BJ (cell line): Measurements from ENCODE around the gene SLC35F6. TPM values are rescaled to one million over a fixed set of nuclear protein-coding genes. Genes with fewer than 3 reads are reported as not detected.
A peak's percentile ranks its signal among the peaks of the same experiment; 100 is the strongest.

Source experiments
- CTCF ChIA-PET: fragments of 350-600 bp; formaldehyde crosslinking; extraction: SDS; loops from one replicate; lab custom pipeline; 2021; ENCODE audit warnings: antibody characterized with exemption, inconsistent platforms; lab: Yijun Ruan, JAX
- POLR2A ChIA-PET: fragments of 300-600 bp; sonication (Branson Sonifier 250); formaldehyde crosslinking; extraction: SDS; loops from one replicate; lab custom pipeline; 2021; ENCODE audit warnings: antibody characterized with exemption; lab: Charles Lee
- DNase-seq: peaks from one replicate; pipeline ENCODE4 v3.0.0-alpha.2; 2011; ENCODE audit warnings: low read depth
- H3K27me3 ChIP-seq: 2 replicates; pipeline ENCODE4 v1.6.0; 2011; ENCODE audit warnings: low read length; ENCODE audit not compliant: control insufficient read depth, insufficient read depth
- H3K36me3 ChIP-seq: 2 replicates; pipeline ENCODE4 v1.5.1; 2011; ENCODE audit warnings: low read length; ENCODE audit not compliant: control insufficient read depth, insufficient read depth
- H3K4me3 ChIP-seq: 2 replicates; pipeline ENCODE4 v1.5.1; 2011; ENCODE audit warnings: low read depth, mild to moderate bottlenecking, control low read depth, low read length
- polyA plus RNA-seq: library from polyadenylated mRNA; depleted of rRNA; stranded (reverse); fragments of >200 nt; gene quantifications from 2 replicates; pipeline ENCODE4 v1.2.3, GENCODE V29; 2011
- TF ChIP-seq, protein P1 (sequence below): IDR thresholded peaks from 2 replicates; pipeline ENCODE4 v1.5.1; 2011; ENCODE audit warnings: low read depth, mild to moderate bottlenecking, control low read depth, inconsistent platforms, low read length, moderate library complexity; ENCODE audit not compliant: insufficient read depth

SLC35F6 gene
- polyA plus RNA-seq, 1 experiment = 37.1 TPM

DNA sequence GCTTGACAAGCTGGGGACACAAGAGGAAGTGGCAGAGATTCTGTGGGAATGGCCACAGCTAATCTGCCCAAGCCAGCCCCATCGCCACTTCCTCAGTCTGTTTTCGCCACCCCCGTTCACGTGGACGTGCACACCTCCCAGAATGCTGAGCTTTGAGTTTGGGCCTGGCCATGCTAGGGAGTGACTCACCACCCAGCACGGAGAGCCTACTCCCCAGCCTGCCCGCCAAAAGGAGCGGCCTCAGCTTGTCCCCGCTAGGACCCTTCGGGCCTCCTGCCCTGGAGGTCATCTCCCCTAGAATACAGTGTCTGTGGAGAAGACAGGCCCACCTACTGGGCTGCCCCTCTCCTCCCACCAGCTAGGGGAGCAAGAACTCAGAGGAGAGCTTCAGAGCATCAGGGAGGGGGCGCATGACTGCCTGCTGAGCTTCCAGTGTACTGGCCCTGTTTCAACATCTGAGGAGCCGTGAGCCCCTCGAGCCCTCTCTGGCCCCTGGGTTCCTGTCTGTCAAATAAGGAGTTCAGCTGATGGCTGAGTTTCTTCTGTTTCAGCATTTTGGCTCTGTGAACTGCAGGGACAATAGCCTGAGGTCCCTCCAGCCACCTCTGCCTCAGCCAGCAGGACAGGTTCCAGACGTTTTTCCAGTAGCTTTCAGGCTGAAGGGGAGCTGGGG is 5.1 kb downstream of the SLC35F6 start:
- TF ChIP-seq, protein P1, sequence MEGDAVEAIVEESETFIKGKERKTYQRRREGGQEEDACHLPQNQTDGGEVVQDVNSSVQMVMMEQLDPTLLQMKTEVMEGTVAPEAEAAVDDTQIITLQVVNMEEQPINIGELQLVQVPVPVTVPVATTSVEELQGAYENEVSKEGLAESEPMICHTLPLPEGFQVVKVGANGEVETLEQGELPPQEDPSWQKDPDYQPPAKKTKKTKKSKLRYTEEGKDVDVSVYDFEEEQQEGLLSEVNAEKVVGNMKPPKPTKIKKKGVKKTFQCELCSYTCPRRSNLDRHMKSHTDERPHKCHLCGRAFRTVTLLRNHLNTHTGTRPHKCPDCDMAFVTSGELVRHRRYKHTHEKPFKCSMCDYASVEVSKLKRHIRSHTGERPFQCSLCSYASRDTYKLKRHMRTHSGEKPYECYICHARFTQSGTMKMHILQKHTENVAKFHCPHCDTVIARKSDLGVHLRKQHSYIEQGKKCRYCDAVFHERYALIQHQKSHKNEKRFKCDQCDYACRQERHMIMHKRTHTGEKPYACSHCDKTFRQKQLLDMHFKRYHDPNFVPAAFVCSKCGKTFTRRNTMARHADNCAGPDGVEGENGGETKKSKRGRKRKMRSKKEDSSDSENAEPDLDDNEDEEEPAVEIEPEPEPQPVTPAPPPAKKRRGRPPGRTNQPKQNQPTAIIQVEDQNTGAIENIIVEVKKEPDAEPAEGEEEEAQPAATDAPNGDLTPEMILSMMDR = 0 out of 2 replicates have a peak, but pooled peaks have one; percentile 1
- Histone ChIP-seq H3K36me3 (peaks cover 4% of the 10 kb centered on the region; the same call in 1 of the 2 replicates), H3K27me3 (no peaks in the 10 kb centered on the region), H3K4me3 (no peak overlapping the region)
- no peak for DNase-seq
- ChIA-PET POLR2A (no interaction called here), CTCF (no interaction called here)

DNA sequence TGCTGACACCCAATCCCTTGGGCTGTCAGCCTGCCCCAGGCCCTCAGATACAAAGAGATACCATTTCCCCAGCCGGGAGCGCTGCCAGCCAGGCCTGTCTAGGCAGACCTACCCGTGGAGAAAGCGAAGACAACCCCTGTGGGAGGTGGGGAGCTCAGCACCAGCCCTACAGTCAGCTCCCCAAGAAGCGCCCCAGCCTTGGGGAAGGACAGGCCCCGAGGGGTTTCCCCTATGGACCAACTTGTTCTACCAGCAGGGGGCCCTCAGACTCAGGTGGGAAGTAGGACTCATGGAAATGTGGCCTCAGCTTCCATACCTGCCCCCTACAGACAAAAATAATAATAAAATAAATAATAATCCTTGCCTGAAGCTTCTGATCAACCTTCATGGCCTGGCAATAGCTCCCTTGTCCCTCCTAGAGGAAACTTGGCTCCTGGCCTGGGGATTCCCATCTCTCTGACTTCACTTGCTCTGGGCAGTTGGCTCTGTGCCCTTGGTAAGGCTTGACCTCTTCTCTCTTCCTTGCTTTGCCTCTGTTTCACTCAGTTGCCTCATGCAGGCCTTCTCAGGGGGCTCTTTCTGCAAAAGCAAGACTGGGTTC is 7.0 kb downstream of the SLC35F6 start:
- peak; percentile 44 for DNase-seq
- Histone ChIP-seq H3K36me3 (peaks cover 22% of the 10 kb centered on the region), H3K27me3 (no peaks in the 10 kb centered on the region), H3K4me3 (no peak overlapping the region)
- POLR2A ChIA-PET = interaction anchor here (0.6 kb wide), 1 partner anchor 251 kb away, joined by 4 read pairs; no protein-coding TSS in a partner anchor
- TF ChIP-seq, protein P1 = peak; percentile 51
- CTCF ChIA-PET = interaction anchor here (0.7 to 1.6 kb wide), 5 partner anchors 8 to 444 kb away, joined by 3 to 5 read pairs (median 3); no protein-coding TSS in a partner anchor

DNA sequence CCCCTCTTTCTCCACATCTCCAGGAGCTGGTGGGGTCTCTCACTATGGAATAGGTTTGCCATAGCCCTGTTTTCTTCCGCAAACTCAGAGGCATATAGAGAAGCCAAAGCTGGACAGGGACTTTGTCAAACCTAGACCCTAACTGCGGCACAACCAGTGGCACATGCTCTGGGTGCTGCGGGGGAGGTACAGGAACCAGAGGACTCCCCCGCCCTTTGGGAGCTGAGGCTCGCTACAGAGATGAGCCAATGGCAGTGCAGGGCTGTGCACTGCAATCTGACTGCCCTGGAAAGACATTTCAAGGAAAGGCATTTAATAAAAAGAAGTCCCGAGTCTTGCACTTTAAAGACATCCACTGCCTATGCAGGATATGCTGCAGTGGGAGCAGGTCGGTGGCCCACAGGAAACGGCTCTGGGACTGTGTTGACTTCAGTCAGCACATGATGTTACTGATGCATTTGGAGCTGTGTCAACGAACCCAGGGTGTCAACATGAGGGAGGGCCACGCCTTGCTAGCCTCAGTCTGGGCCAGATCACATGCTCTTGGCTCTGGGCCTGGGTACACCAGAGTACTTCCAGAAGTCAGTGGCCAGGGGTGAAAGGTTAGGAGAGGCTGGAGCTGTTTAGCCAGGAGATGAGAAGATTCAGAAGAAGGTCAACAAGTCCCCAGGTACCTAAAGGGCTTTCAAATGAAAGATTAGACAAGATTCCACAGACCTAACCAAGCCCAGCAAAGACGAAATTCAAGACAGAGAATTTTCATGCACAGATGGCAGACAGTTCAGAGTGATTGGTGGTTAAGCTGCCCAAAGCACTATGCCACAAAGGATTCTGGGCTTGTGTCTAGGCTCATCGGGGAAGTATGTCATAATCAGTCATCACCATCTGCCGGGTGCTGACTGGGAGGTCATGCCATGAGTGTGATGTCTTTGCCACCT is 8.2 kb downstream of the SLC35F6 start:
- ChIA-PET CTCF (interaction anchor here (1.0 to 1.1 kb wide), 2 partner anchors 18 to 19 kb away, joined by 3 to 5 read pairs; no protein-coding TSS in a partner anchor), POLR2A (interaction anchor here (0.6 kb wide), 1 partner anchor 10 kb away, joined by 3 read pairs; no protein-coding TSS in a partner anchor)
- TF ChIP-seq, protein P1 = no peak
- Histone ChIP-seq H3K36me3 (peaks cover 27% of the 10 kb centered on the region), H3K4me3 (no peak overlapping the region), H3K27me3 (no peaks in the 10 kb centered on the region)
- DNase-seq = peak; percentile 32

DNA sequence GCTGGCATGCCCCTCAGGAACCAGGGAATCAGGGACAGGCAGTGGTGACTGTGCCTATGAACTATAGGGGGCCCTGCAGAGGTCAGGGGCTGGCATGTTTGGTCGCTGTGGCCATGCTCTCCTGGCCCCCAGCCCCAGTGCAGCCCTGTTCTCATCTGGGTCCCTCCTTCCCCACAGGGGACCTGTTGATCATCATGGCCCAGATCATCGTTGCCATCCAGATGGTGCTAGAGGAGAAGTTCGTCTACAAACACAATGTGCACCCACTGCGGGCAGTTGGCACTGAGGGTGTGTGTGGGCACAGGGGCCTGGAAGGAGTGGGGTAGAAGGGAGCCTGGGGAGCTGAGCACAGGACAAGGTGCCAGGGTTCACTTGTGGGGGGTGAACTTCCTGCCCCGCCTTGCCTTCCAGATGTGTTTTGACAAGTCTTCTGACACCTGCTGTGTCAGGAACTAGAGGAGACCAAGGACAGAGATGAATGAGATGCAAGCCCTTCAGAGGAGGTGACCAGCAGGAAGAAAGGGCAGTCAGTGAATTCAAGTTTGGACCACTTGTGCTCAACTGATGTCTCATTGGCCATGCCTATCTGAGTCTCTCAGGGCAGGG is 12.2 kb downstream of the SLC35F6 start:
- ChIA-PET CTCF (interaction anchor here (1.6 kb wide), 1 partner anchor 70 kb away, joined by 3 read pairs; no protein-coding TSS in a partner anchor), POLR2A (no interaction called here)
- no peak for DNase-seq
- H3K4me3 ChIP-seq = no peak overlapping the region
- no peaks in the 10 kb centered on the region for H3K27me3 ChIP-seq
- H3K36me3 ChIP-seq = peaks cover 48% of the 10 kb centered on the region
- TF ChIP-seq, protein P1 = no peak
